Measurements from ENCODE around the gene YAE1.

YAE1 gene

GRCh38 chr7:39613577-39613976 is 47.4 kb downstream of the YAE1 start:
- ChIA-PET CTCF (interaction anchor here (0.7 to 1.8 kb wide), 6 partner anchors 9 to 134 kb away, joined by 3 to 5 read pairs (median 4); no protein-coding TSS in a partner anchor), POLR2A (interaction anchor here (1.0 to 1.2 kb wide), 2 partner anchors 10 to 11 kb away, joined by 3 to 6 read pairs; partner anchors contain the start of gene RALA)
- no peak for DNase-seq (ENCODE audit: low read depth, low spot score)
- no peak overlapping the region for H3K4me3 ChIP-seq (ENCODE audit: low read depth, low read length)
- TF ChIP-seq CTCF (IDR thresholded peaks at IDR 0.05; ENCODE audit: insufficient read depth, low read length, missing control alignments): no peak

- CTCF ChIA-PET: interaction anchor here (1.0 to 1.8 kb wide), 3 partner anchors 8 to 132 kb away, joined by 3 to 5 read pairs (median 5); no protein-coding TSS in a partner anchor
- H3K4me3 ChIP-seq (ENCODE audit: low read depth, low read length): no peak overlapping the region
- POLR2A ChIA-PET: interaction anchor here (1.0 to 1.2 kb wide), 2 partner anchors 9 to 10 kb away, joined by 3 to 6 read pairs; partner anchors contain the start of gene RALA
- no peak for TF ChIP-seq CTCF (IDR thresholded peaks at IDR 0.05; ENCODE audit: insufficient read depth, low read length, missing control alignments)
- DNase-seq (ENCODE audit: low read depth, low spot score): no peak
Observed at GRCh38 chr7:39614299-39614698, 48.1 kb downstream of the YAE1 start.

- DNase-seq (ENCODE audit: low read depth, low spot score): no peak
- POLR2A ChIA-PET: no interaction called here
- no peak overlapping the region for H3K4me3 ChIP-seq (ENCODE audit: low read depth, low read length)
- no peak for TF ChIP-seq CTCF (IDR thresholded peaks at IDR 0.05; ENCODE audit: insufficient read depth, low read length, missing control alignments)
- CTCF ChIA-PET: interaction anchor here (1.1 to 2.5 kb wide), 3 partner anchors 12 to 130 kb away, joined by 3 to 11 read pairs (median 6); no protein-coding TSS in a partner anchor
Observed at GRCh38 chr7:39615350-39615975, 49.3 kb downstream of the YAE1 start.

GRCh38 chr7:39616138-39616537 is 49.9 kb downstream of the YAE1 start:
- POLR2A ChIA-PET: no interaction called here
- TF ChIP-seq CTCF (IDR thresholded peaks at IDR 0.05; ENCODE audit: insufficient read depth, low read length, missing control alignments): no peak

GRCh38 chr7:39617005-39617404 is 50.8 kb downstream of the YAE1 start:
- POLR2A ChIA-PET: interaction anchor here (0.5 kb wide), 1 partner anchor 8 kb away, joined by 3 read pairs; no protein-coding TSS in a partner anchor
- TF ChIP-seq CTCF (IDR thresholded peaks at IDR 0.05; ENCODE audit: insufficient read depth, low read length, missing control alignments): no peak
- no peak for DNase-seq (ENCODE audit: low read depth, low spot score)
- CTCF ChIA-PET: interaction anchor here (1.4 to 2.5 kb wide), 2 partner anchors 37 to 129 kb away, joined by 6 to 11 read pairs; no protein-coding TSS in a partner anchor
- no peak overlapping the region for H3K4me3 ChIP-seq (ENCODE audit: low read depth, low read length)

More at GRCh38 chr7:39616138-39616537, 49.9 kb downstream of the YAE1 start:
- no peak overlapping the region for H3K4me3 ChIP-seq (ENCODE audit: low read depth, low read length)
- CTCF ChIA-PET: interaction anchor here (1.1 to 2.5 kb wide), 3 partner anchors 12 to 130 kb away, joined by 3 to 11 read pairs (median 6); no protein-coding TSS in a partner anchor
- no peak for DNase-seq (ENCODE audit: low read depth, low spot score)

DNA sequence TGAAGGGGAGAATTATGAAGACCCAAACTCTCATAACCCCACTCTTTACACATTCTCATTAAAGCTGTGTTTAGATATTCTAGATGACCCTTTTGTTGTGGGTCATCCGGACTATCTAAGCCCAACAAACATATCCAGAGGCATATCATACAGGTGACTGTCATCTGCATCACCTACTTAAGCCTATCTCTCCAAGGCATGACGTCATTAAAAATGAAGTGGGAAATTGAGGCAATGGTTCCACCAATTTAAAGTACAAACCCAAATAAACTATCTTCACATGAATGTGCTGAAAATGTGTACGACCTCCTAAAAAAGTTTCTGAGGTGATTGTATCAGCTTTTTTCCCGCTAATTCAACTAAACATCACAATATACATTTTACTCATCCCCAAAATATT is 52.7 kb downstream of the YAE1 start:
- POLR2A ChIA-PET: no interaction called here
- CTCF ChIA-PET: interaction anchor here (1.6 kb wide), 1 partner anchor 127 kb away, joined by 3 read pairs; no protein-coding TSS in a partner anchor
- no peak for DNase-seq (ENCODE audit: low read depth, low spot score)
- TF ChIP-seq CTCF (IDR thresholded peaks at IDR 0.05; ENCODE audit: insufficient read depth, low read length, missing control alignments): no peak
- no peak overlapping the region for H3K4me3 ChIP-seq (ENCODE audit: low read depth, low read length)
